GM12891 (cell line): ENCODE data around the gene TMEM255B.

Source experiments
- DNase-seq: peaks from one replicate; pipeline ENCODE4 v3.0.0; 2011; ENCODE audit warnings: low spot score; ENCODE audit not compliant: insufficient read length
- FAIRE-seq: peaks from 2 replicates; lab custom pipeline; 2011; peaks lifted over from hg19 to GRCh38; lab: Jason Lieb, UNC
- PAX5 ChIP-seq: IDR thresholded peaks from 2 replicates; pipeline ENCODE4 v1.6.1; 2011; ENCODE audit warnings: low read length, moderate library complexity, mild to moderate bottlenecking; ENCODE audit not compliant: insufficient read depth, severe bottlenecking
- POLR2A ChIP-seq: IDR thresholded peaks from 2 replicates; pipeline ENCODE4 v1.6.1; 2011; ENCODE audit warnings: low read depth, low read length, control low read depth
- POLR2AphosphoS5 ChIP-seq: IDR thresholded peaks from 2 replicates; pipeline ENCODE4 v1.6.1; 2011; ENCODE audit warnings: low read depth, low read length, control low read depth
- POU2F2 ChIP-seq: IDR thresholded peaks from 2 replicates; pipeline ENCODE4 v1.6.1; 2011; ENCODE audit warnings: low read depth, mild to moderate bottlenecking, control low read depth, low read length, moderate library complexity
- SPI1 ChIP-seq: IDR thresholded peaks from 2 replicates; pipeline ENCODE4 v1.6.1; 2011; ENCODE audit warnings: low read depth, low read length, control low read depth
- TAF1 ChIP-seq: IDR thresholded peaks from 2 replicates; pipeline ENCODE4 v1.6.1; 2011; ENCODE audit warnings: low read depth, low read length, control low read depth

The TMEM255B gene

GRCh38 chr13:113839536-113840204 is 80.6 kb downstream of the TMEM255B start:
- DNase-seq: no peak
- FAIRE-seq: no peak
- TF ChIP-seq POLR2AphosphoS5 (no peak), POU2F2 (no peak), PAX5 (no peak), SPI1 (no peak), POLR2A (no peak), TAF1 (no peak)

DNA sequence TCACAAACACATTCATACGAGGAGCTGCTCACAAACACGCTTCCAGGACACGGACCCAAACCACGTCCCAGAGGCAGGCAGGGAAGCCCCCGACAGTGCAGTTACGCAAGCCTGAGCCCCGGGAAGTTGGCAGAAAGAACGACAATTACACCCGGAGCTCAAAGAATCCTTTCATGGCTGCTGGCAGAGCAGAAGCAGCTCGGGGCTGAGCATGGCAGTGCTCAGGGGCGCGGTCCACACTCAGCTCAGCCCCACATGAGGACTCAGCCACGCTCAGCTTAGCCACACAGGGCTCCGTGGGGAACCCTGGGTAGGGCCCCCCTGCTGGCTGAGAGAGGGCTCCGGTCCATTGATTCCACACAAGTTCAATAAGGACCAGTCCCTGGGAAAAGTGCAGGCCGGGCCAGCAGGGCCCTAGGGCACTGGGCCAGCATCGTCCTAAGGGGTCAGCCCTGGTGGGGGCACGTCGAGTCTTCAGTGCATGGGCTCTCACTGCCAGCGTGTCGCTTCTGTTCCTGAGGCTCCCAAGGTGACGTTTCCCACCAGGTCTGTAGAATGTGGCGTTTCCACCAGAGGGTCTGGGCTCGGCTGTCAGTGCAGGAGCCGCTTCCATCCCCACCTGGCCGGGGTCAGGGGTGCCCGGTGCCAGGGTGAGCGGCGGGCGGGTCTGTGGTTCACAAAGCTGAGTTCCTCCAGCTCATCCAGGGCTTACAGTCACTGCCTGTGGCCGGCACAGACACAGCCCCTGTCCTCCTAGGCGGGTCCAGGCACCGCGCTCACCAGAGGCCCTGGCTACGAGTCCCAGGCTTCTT is 81.7 kb downstream of the TMEM255B start:
- FAIRE-seq (no peak), DNase-seq (no peak)
- no peak for TF ChIP-seq SPI1
- TF ChIP-seq PAX5: no peak
- no peak for TF ChIP-seq POLR2A

DNA sequence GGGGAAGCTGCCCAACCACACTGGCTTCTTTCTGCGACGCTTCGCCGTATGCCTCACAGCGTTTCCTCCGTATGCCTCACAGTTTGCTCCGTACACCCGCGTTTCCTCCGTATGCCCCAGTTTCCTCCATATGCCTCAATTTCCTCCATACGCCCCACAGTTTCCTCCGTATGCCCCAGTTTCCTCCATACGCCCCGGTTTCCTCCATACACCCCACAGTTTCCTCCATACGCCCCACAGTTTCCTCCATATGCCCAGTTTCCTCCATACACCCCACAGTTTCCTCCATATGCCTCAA is 82.3 kb downstream of the TMEM255B start:
- no peak for DNase-seq
- TF ChIP-seq POLR2A: no peak
- TF ChIP-seq POU2F2: no peak
- TF ChIP-seq SPI1: no peak
- no peak for TF ChIP-seq POLR2AphosphoS5
- TF ChIP-seq TAF1: no peak
- TF ChIP-seq PAX5: no peak
- FAIRE-seq: no peak

DNA sequence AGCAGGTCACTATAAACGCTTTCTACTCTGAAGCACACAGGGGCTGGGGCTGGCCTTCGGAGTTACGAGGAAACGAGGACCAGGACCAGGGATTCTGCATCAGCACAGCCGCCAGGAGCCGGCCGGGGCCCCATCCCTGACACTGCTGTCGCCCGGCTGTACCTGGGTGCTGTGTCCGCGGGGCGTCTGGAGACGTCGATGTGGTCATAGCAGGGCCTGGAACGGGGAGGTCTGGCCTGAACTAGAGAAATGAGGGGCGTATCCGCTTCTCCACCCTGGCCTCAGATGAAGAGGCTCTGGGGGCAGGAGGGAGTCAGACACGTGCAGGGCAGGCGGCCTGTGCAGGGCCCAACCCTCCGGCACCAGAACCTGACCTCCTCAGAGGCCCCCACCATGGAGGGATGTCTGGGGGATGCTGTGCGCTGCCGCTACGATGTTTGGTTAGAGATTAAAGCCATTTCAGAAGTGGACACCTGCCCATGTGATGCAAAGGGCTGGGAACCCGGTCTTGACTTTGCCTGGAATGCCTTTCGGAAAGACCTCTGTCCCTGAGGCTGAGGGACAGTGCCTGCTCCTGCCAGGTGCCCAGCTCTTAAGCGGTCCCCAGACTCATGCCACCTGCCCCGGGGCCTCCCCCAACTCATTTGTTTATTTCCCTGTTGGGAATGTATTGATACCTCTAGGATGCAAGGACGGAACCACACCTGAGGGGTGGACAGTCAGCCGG is 83.5 kb downstream of the TMEM255B start:
- DNase-seq (no peak), FAIRE-seq (no peak)
- no peak for TF ChIP-seq TAF1
- no peak for TF ChIP-seq POLR2A
- TF ChIP-seq SPI1: no peak
- no peak for TF ChIP-seq POLR2AphosphoS5
- no peak for TF ChIP-seq PAX5
- no peak for TF ChIP-seq POU2F2

- TF ChIP-seq POLR2AphosphoS5 (no peak), POU2F2 (no peak), PAX5 (no peak), TAF1 (no peak), SPI1 (no peak), POLR2A (no peak)
- DNase-seq: no peak
- no peak for FAIRE-seq
Measured at GRCh38 chr13:113843063-113843654, 84.1 kb downstream of the TMEM255B start.

GRCh38 chr13:113843864-113844556 is 85.0 kb downstream of the TMEM255B start:
- no peak for DNase-seq
- FAIRE-seq: no peak
- no peak for TF ChIP-seq POU2F2
- no peak for TF ChIP-seq POLR2AphosphoS5
- no peak for TF ChIP-seq TAF1
- no peak for TF ChIP-seq POLR2A
- no peak for TF ChIP-seq PAX5
- no peak for TF ChIP-seq SPI1

DNA sequence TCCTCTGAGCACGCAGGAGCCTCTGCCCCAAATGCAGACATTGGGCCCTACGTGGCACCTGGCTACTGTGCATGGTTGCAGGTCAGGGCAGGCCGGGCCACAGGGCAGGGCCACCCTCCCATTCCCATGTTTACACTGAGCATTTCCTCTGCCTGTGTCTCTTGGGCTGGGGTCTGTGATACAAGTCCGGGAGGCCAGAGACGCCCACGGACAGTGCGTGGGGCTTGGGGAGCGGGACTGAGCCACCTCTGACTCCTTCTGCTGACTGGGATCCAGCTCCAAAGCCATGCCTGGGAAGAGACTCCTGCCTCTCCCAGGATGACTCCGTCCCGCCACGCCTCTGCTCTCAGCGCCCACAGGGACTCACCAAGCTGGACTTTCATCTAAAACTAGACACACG is 86.0 kb downstream of the TMEM255B start:
- no peak for TF ChIP-seq POLR2AphosphoS5
- no peak for TF ChIP-seq TAF1
- no peak for TF ChIP-seq POU2F2
- no peak for TF ChIP-seq POLR2A
- no peak for TF ChIP-seq PAX5
- TF ChIP-seq SPI1: no peak
- DNase-seq (no peak), FAIRE-seq (no peak)

DNA sequence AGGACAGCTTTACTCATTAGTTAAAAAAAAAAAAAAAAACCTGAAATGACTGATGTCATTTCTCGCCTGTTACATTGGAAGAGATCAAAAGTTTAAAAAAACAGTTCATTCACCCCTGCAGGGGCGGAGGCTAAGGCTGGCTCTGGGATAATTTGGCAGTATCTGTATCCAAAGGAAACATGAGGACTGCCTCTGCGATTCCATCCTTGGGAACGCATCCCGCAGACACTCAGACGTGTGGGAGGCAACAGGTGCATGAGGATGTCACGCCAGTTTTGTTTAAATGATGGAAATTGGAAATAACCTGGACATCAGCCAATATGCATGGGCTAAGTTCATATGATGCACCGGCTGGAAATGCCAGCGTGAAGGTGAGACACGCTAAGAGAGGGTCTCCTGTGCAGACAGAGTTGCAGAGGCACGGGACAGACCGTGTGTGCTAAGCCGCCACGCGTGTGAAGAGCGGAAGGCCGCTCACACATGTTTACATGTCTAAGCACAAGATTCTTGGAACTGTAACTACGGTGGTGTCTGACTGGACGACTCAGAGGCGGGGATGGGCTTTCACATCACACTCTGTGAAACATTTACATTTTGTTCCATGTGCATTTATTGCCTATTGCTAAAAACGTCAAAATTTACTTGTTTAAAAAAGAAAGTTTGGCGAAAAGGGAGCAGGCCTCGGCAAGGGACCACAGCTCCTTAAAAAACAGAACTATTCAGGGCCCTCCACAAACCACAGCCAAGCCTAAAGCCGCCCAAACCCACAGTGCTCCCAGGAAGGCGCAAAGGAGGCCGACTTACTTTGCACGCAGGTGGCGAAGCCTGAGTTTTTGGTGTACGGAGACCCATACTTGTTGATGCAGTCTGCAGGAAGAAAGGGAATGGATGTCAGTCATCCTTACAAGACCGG is 87.0 kb downstream of the TMEM255B start:
- FAIRE-seq (no peak), DNase-seq (no peak)
- TF ChIP-seq POU2F2 (no peak), SPI1 (no peak), TAF1 (no peak), PAX5 (no peak), POLR2A (no peak), POLR2AphosphoS5 (no peak)
